UCSD-AML1 (cell line): ENCODE data around the gene IFITM10.
"Not testable (repeated sequence)": the region's sequence is repeated elsewhere in the genome, so short reads cannot be mapped to it uniquely, and the experiment has no call there.

Experiments
- DNase-seq: peaks from one replicate; lab custom pipeline; 2025; ENCODE audit not compliant: unreplicated experiment; lab: John Stamatoyannopoulos, UW

The IFITM10 gene

GRCh38 chr11:1693327-1694063 is 56.9 kb downstream of the IFITM10 start:
- peak; percentile 85 for DNase-seq

- no peak for DNase-seq
These were observed 57.6 kb downstream of the IFITM10 start for GRCh38 chr11:1692708-1693326.

GRCh38 chr11:1691878-1692707 is 58.3 kb downstream of the IFITM10 start:
- no peak for DNase-seq

GRCh38 chr11:1691026-1691877 is 59.1 kb downstream of the IFITM10 start:
- no peak for DNase-seq

- no peak for DNase-seq
These were observed 60.0 kb downstream of the IFITM10 start for GRCh38 chr11:1690167-1691025.

GRCh38 chr11:1689250-1690166 is 60.9 kb downstream of the IFITM10 start:
- DNase-seq, result not testable (repeated sequence)

GRCh38 chr11:1688336-1688947 is 62.0 kb downstream of the IFITM10 start:
- not testable (repeated sequence) for DNase-seq

- DNase-seq, result not testable (repeated sequence)
These were observed 64.2 kb downstream of the IFITM10 start for GRCh38 chr11:1686220-1686619.

- DNase-seq, result not testable (repeated sequence)
These were observed 65.2 kb downstream of the IFITM10 start for GRCh38 chr11:1684886-1685874.

- DNase-seq, result not testable (repeated sequence)
These were observed 66.4 kb downstream of the IFITM10 start for GRCh38 chr11:1683904-1684572.

- DNase-seq, result not testable (repeated sequence)
These were observed 67.2 kb downstream of the IFITM10 start for GRCh38 chr11:1683216-1683615.
